HepG2 (cell line): Measurements from ENCODE around the gene CEP164. TPM values are rescaled to one million over a fixed set of nuclear protein-coding genes. Genes with fewer than 3 reads are reported as not detected.

Experiments
- ARNTL ChIP-seq: sonication (generic); formaldehyde crosslinking; IDR thresholded peaks from 2 replicates; pipeline ENCODE4 v1.4.0; 2020; ENCODE audit warnings: mild to moderate bottlenecking, missing genetic modification reagents
- CEBPB ChIP-seq: IDR thresholded peaks from 2 replicates; pipeline ENCODE4 v1.6.1; 2011; ENCODE audit warnings: low read depth, low read length, improper control_type of control experiment, borderline replicate concordance
- CHD4 ChIP-seq: fragments of 200-600 bp; sonication (generic); IDR thresholded peaks from 2 replicates; pipeline ENCODE4 v1.7.0; 2017; ENCODE audit warnings: mild to moderate bottlenecking, low read length, borderline replicate concordance
- EED ChIP-seq: sonication (generic); formaldehyde crosslinking; IDR thresholded peaks from 2 replicates; pipeline ENCODE4 v1.5.0; 2020; ENCODE audit warnings: mild to moderate bottlenecking, missing genetic modification reagents
- HOXA7 ChIP-seq: sonication (generic); formaldehyde crosslinking; IDR thresholded peaks from 2 replicates; pipeline ENCODE4 v1.8.1; 2022; ENCODE audit warnings: mild to moderate bottlenecking, missing genetic modification reagents, moderate library complexity
- MIER2 ChIP-seq: IDR thresholded peaks from 2 replicates; pipeline ENCODE4 v1.6.1; 2016; ENCODE audit warnings: missing biosample characterization, missing genetic modification reagents
- MXI1 ChIP-seq: IDR thresholded peaks from 3 replicates; pipeline ENCODE4 v1.6.1; 2012; ENCODE audit warnings: low read depth, low read length, inconsistent platforms, borderline replicate concordance
- NFYB ChIP-seq: sonication (generic); formaldehyde crosslinking; IDR thresholded peaks from 2 replicates; pipeline ENCODE4 v1.4.0; 2020; ENCODE audit warnings: missing genetic modification reagents
- REPIN1 ChIP-seq: sonication (generic); formaldehyde crosslinking; IDR thresholded peaks from 2 replicates; pipeline ENCODE4 v1.8.0; 2022; ENCODE audit warnings: missing genetic modification reagents, low read depth, mild to moderate bottlenecking, borderline replicate concordance
- RFX3 ChIP-seq: IDR thresholded peaks from 2 replicates; pipeline ENCODE4 v1.6.1; 2016; ENCODE audit warnings: missing biosample characterization, missing genetic modification reagents
- RFXANK ChIP-seq: IDR thresholded peaks from 2 replicates; pipeline ENCODE4 v1.6.1; 2016
- SRSF1 ChIP-seq: fragments of 200-400 bp; formaldehyde crosslinking; optimal IDR thresholded peaks from 2 replicates; pipeline ENCODE3; 2017; ENCODE audit warnings: mild to moderate bottlenecking, low read depth, low read length, moderate library complexity
- U2AF2 ChIP-seq: fragments of 200-400 bp; formaldehyde crosslinking; IDR thresholded peaks from 2 replicates; pipeline ENCODE4 v1.6.1; 2017; ENCODE audit warnings: low read depth, mild to moderate bottlenecking, low read length
- ZNF253 ChIP-seq: sonication (generic); formaldehyde crosslinking; IDR thresholded peaks from 2 replicates; pipeline ENCODE4 v1.8.0; 2022; ENCODE audit warnings: mild to moderate bottlenecking, missing genetic modification reagents, borderline replicate concordance
- ZNF264 ChIP-seq: sonication (generic); formaldehyde crosslinking; IDR thresholded peaks from 2 replicates; pipeline ENCODE4 v1.4.0; 2020; ENCODE audit warnings: missing genetic modification reagents
- ZNF331 ChIP-seq: sonication (generic); formaldehyde crosslinking; IDR thresholded peaks from 2 replicates; pipeline ENCODE4 v1.4.0; 2020; ENCODE audit warnings: missing genetic modification reagents
- ZNF34 ChIP-seq: sonication (generic); formaldehyde crosslinking; IDR thresholded peaks from 2 replicates; pipeline ENCODE4 v1.4.0; 2020; ENCODE audit warnings: mild to moderate bottlenecking, missing genetic modification reagents, borderline replicate concordance
- polyA plus RNA-seq, 8 experiments: library from polyadenylated mRNA; depleted of rRNA in 3 of 8; stranded (reverse) in 7 of 8; unstranded in 1 of 8; fragments of >200 nt; fragmentation: Illumina TruSeq in 4 of 8; extraction: Trizol in 4 of 8; gene quantifications; 2 replicates each; pipeline versions ENCODE4 v1.2.1 to v1.2.3, GENCODE V29; 2011 to 2016; ENCODE audit warnings: low read depth in 4 of 8, missing spikeins in 1 of 8, mixed read lengths in 1 of 8; ENCODE audit not compliant: insufficient read depth in 1 of 8
- total RNA-seq, 5 experiments: library from RNA; depleted of rRNA; stranded (reverse); fragments of >200 nt; fragmentation: Illumina TruSeq; extraction: Trizol; gene quantifications; 2 replicates each; pipeline ENCODE4 v1.2.3, GENCODE V29; 2016; ENCODE audit warnings: low read depth in 1 of 5
- TF ChIP-seq, protein P1 (sequence below): sonication (generic); formaldehyde crosslinking; IDR thresholded peaks from 2 replicates; pipeline ENCODE4 v1.4.0; 2020; ENCODE audit warnings: mild to moderate bottlenecking, missing genetic modification reagents
- TF ChIP-seq, protein P2 (sequence below): IDR thresholded peaks from 2 replicates; pipeline ENCODE4 v1.6.1; 2012; ENCODE audit warnings: inconsistent platforms
- TF ChIP-seq, protein P3 (sequence below), 2 experiments: sonication (generic) in 1 of 2; formaldehyde crosslinking in 1 of 2; IDR thresholded peaks; 2 replicates each; pipeline versions ENCODE4 v1.4.0 to v1.6.1; 2018 to 2020; ENCODE audit warnings: missing genetic modification reagents in 2 of 2, borderline replicate concordance in 1 of 2, low read depth in 1 of 2, mild to moderate bottlenecking in 1 of 2, missing biosample characterization in 1 of 2
- TF ChIP-seq, protein P4 (sequence below): sonication (generic); formaldehyde crosslinking; IDR thresholded peaks from 2 replicates; pipeline ENCODE4 v1.5.0; 2020; ENCODE audit warnings: mild to moderate bottlenecking, missing genetic modification reagents, moderate library complexity

Gene CEP164
- total and polyA plus RNA-seq, 2 of the 13 experiments (the other 11 are each of a cell fraction or from before 2014, with no cell fraction given) = 11.4 to 15.2 TPM

GRCh38 chr11:117315285-117316196 lies 12.1 kb upstream of the CEP164 start (continued):
- TF ChIP-seq, protein P1, sequence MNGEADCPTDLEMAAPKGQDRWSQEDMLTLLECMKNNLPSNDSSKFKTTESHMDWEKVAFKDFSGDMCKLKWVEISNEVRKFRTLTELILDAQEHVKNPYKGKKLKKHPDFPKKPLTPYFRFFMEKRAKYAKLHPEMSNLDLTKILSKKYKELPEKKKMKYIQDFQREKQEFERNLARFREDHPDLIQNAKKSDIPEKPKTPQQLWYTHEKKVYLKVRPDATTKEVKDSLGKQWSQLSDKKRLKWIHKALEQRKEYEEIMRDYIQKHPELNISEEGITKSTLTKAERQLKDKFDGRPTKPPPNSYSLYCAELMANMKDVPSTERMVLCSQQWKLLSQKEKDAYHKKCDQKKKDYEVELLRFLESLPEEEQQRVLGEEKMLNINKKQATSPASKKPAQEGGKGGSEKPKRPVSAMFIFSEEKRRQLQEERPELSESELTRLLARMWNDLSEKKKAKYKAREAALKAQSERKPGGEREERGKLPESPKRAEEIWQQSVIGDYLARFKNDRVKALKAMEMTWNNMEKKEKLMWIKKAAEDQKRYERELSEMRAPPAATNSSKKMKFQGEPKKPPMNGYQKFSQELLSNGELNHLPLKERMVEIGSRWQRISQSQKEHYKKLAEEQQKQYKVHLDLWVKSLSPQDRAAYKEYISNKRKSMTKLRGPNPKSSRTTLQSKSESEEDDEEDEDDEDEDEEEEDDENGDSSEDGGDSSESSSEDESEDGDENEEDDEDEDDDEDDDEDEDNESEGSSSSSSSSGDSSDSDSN (CRISPR knock-in tag) = peak; percentile 24
- TF ChIP-seq, protein P2, sequence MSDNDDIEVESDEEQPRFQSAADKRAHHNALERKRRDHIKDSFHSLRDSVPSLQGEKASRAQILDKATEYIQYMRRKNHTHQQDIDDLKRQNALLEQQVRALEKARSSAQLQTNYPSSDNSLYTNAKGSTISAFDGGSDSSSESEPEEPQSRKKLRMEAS = no peak
- TF ChIP-seq ZNF331 (no peak), NFYB (CRISPR knock-in tag) (no peak), EED (no peak), ARNTL (no peak), HOXA7 (CRISPR knock-in tag) (no peak), CHD4 (no peak), CEBPB (no peak), ZNF34 (CRISPR knock-in tag) (no peak), MXI1 (no peak), RFXANK (CRISPR knock-in tag) (no peak), U2AF2 (no peak), SRSF1 (no peak), RFX3 (CRISPR knock-in tag) (no peak), MIER2 (no peak), REPIN1 (peak; percentile 4; the same call in 1 of the 2 replicates), ZNF264 (CRISPR knock-in tag) (no peak), ZNF253 (CRISPR knock-in tag) (no peak)
- TF ChIP-seq, protein P3, sequence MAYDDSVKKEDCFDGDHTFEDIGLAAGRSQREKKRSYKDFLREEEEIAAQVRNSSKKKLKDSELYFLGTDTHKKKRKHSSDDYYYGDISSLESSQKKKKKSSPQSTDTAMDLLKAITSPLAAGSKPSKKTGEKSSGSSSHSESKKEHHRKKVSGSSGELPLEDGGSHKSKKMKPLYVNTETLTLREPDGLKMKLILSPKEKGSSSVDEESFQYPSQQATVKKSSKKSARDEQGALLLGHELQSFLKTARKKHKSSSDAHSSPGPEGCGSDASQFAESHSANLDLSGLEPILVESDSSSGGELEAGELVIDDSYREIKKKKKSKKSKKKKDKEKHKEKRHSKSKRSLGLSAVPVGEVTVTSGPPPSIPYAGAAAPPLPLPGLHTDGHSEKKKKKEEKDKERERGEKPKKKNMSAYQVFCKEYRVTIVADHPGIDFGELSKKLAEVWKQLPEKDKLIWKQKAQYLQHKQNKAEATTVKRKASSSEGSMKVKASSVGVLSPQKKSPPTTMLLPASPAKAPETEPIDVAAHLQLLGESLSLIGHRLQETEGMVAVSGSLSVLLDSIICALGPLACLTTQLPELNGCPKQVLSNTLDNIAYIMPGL (CRISPR knock-in tag; IDR thresholded peaks at IDR 0.05; ENCODE audit: borderline replicate concordance in 1 of 2, low read depth in 1 of 2) = peak in 1 of 2 experiments; percentile 54; a peak in 1 of 4 replicates
- TF ChIP-seq, protein P4, sequence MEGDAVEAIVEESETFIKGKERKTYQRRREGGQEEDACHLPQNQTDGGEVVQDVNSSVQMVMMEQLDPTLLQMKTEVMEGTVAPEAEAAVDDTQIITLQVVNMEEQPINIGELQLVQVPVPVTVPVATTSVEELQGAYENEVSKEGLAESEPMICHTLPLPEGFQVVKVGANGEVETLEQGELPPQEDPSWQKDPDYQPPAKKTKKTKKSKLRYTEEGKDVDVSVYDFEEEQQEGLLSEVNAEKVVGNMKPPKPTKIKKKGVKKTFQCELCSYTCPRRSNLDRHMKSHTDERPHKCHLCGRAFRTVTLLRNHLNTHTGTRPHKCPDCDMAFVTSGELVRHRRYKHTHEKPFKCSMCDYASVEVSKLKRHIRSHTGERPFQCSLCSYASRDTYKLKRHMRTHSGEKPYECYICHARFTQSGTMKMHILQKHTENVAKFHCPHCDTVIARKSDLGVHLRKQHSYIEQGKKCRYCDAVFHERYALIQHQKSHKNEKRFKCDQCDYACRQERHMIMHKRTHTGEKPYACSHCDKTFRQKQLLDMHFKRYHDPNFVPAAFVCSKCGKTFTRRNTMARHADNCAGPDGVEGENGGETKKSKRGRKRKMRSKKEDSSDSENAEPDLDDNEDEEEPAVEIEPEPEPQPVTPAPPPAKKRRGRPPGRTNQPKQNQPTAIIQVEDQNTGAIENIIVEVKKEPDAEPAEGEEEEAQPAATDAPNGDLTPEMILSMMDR = no peak; the same call in 1 of the 2 replicates
